MCF 10A (cell line): Measurements from ENCODE around the gene SNX3. TPM values are rescaled to one million over a fixed set of nuclear protein-coding genes. Genes with fewer than 3 reads are reported as not detected.

ENCODE experiments used
- BruUV-seq: library from RNA; stranded (reverse); fragments of 400-500 nt; replicated peaks from 2 replicates; lab custom pipeline; 2021; lab: Mats Ljungman, UMichigan
- CTCF ChIA-PET: fragments of 300-600 bp; sonication (Branson Sonifier 250); formaldehyde crosslinking; extraction: SDS; loops from one replicate; lab custom pipeline; 2021; ENCODE audit warnings: antibody characterized with exemption, inconsistent platforms; lab: Yijun Ruan, JAX
- POLR2A ChIA-PET: fragments of 300-600, 350-650 bp; sonication (Branson Sonifier 250); formaldehyde crosslinking; extraction: SDS; loops from one replicate; lab custom pipeline; 2020; ENCODE audit warnings: antibody characterized with exemption, inconsistent platforms; lab: Yijun Ruan, JAX
- DNase-seq: peaks from one replicate; pipeline ENCODE4 v3.0.0-alpha.2; 2018; ENCODE audit not compliant: unreplicated experiment
- H3K27ac Mint-ChIP-seq: one replicate; pipeline ENCODE4 v1.8.0; 2022; ENCODE audit warnings: mild to moderate bottlenecking, low read depth, mixed read lengths; ENCODE audit not compliant: unreplicated experiment
- H3K27me3 Mint-ChIP-seq: one replicate; pipeline ENCODE4 v1.8.0; 2022; ENCODE audit warnings: mixed read lengths; ENCODE audit not compliant: insufficient read depth, unreplicated experiment
- H3K36me3 Mint-ChIP-seq: one replicate; pipeline ENCODE4 v1.8.0; 2022; ENCODE audit warnings: mild to moderate bottlenecking, moderate library complexity, mixed read lengths; ENCODE audit not compliant: insufficient read depth, unreplicated experiment
- H3K4me1 Mint-ChIP-seq: one replicate; pipeline ENCODE4 v1.8.0; 2022; ENCODE audit warnings: mixed read lengths; ENCODE audit not compliant: insufficient read depth, unreplicated experiment
- H3K4me3 Mint-ChIP-seq: one replicate; pipeline ENCODE4 v1.8.0; 2022; ENCODE audit warnings: mild to moderate bottlenecking, moderate library complexity, mixed read lengths; ENCODE audit not compliant: unreplicated experiment
- H3K9me3 Mint-ChIP-seq: one replicate; pipeline ENCODE4 v1.8.0; 2022; ENCODE audit warnings: mixed read lengths; ENCODE audit not compliant: unreplicated experiment
- CTCF ChIP-seq: fragments of 200-600 bp; IDR thresholded peaks from one replicate; pipeline ENCODE4 v1.8.0; 2022; ENCODE audit warnings: antibody characterized with exemption, mild to moderate bottlenecking; ENCODE audit not compliant: unreplicated experiment
- intact Hi-C: fragments of 100-400 bp; cut with micrococcal nuclease; formaldehyde crosslinking; loops from 2 replicates; pipeline ENCODE4 v1.14.1; 2022
- total RNA-seq: library from RNA; stranded (reverse); gene quantifications from 2 replicates; pipeline ENCODE4 v1.2.3, GENCODE V29; 2022

The SNX3 gene
- total RNA-seq, 1 experiment from 2014 or later, result 114 TPM

DNA sequence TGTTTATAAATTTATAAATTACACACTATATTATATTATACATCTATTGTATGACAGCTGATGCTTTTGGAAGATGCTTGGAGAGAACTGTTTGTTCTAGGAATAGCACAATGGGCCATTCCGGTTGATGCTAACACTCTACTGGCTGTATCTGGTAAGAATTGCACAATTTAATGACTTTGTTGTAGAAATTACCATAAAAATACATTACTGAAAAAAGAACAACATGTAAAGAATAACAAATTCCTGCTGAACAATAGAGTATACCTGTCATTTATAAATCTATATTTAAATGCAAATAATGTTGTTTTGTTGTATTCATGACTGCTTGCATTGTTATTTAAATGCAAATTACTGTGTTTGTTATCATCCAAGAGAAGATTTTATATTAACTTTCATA, 80.6 kb downstream of the SNX3 start:
- Mint-ChIP-seq H3K4me3 (no peak overlapping the region), H3K36me3 (no peaks in the 10 kb centered on the region), H3K27ac (no peak overlapping the region), H3K9me3 (no peaks in the 10 kb centered on the region), H3K4me1 (no peaks in the 10 kb centered on the region), H3K27me3 (peaks cover 12% of the 10 kb centered on the region)
- no peak for DNase-seq
- no peak for TF ChIP-seq CTCF
- POLR2A ChIA-PET, result interaction anchor here (0.6 kb wide), 1 partner anchor 19 kb away, joined by 3 read pairs; no protein-coding TSS in a partner anchor
- no TSS peak for BruUV-seq
- intact Hi-C loops, result no loop called here
- CTCF ChIA-PET, result interaction anchor here (0.9 kb wide), 1 partner anchor 33 kb away, joined by 3 read pairs; no protein-coding TSS in a partner anchor

- peaks cover 10% of the 10 kb centered on the region for H3K27me3 Mint-ChIP-seq
Observed at GRCh38 chr6:108179741-108180140, 81.1 kb downstream of the SNX3 start.

GRCh38 chr6:108176281-108177089, 84.4 kb downstream of the SNX3 start:
- no peaks in the 10 kb centered on the region for H3K36me3 Mint-ChIP-seq
- TF ChIP-seq CTCF, result no peak
- intact Hi-C loops, result no loop called here
- no peaks in the 10 kb centered on the region for H3K4me1 Mint-ChIP-seq
- no peaks in the 10 kb centered on the region for H3K9me3 Mint-ChIP-seq
- CTCF ChIA-PET, result interaction anchor here (1.1 kb wide), 1 partner anchor 8 kb away, joined by 3 read pairs; no protein-coding TSS in a partner anchor
- BruUV-seq, result no TSS peak
- POLR2A ChIA-PET, result no interaction called here
- no peak overlapping the region for H3K27ac Mint-ChIP-seq
- no peaks in the 10 kb centered on the region for H3K27me3 Mint-ChIP-seq
- no peak overlapping the region for H3K4me3 Mint-ChIP-seq
- DNase-seq, result no peak

More at GRCh38 chr6:108179741-108180140, 81.1 kb downstream of the SNX3 start:
- TF ChIP-seq CTCF, result no peak
- DNase-seq, result no peak
- Mint-ChIP-seq H3K4me1 (no peaks in the 10 kb centered on the region), H3K27ac (no peak overlapping the region), H3K9me3 (no peaks in the 10 kb centered on the region), H3K4me3 (no peak overlapping the region), H3K36me3 (no peaks in the 10 kb centered on the region)
- ChIA-PET POLR2A (interaction anchor here (0.6 kb wide), 1 partner anchor 20 kb away, joined by 3 read pairs; no protein-coding TSS in a partner anchor), CTCF (interaction anchor here (0.9 kb wide), 1 partner anchor 33 kb away, joined by 3 read pairs; no protein-coding TSS in a partner anchor)
- intact Hi-C loops, result no loop called here
- BruUV-seq, result no TSS peak

- CTCF ChIA-PET, result interaction anchor here (1.1 kb wide), 1 partner anchor 9 kb away, joined by 3 read pairs; no protein-coding TSS in a partner anchor
- POLR2A ChIA-PET, result no interaction called here
- H3K4me1 Mint-ChIP-seq, result no peaks in the 10 kb centered on the region
- H3K27me3 Mint-ChIP-seq, result no peaks in the 10 kb centered on the region
- no peak overlapping the region for H3K4me3 Mint-ChIP-seq
- no TSS peak for BruUV-seq
- H3K36me3 Mint-ChIP-seq, result no peaks in the 10 kb centered on the region
- intact Hi-C loops, result no loop called here
- no peaks in the 10 kb centered on the region for H3K9me3 Mint-ChIP-seq
- no peak for DNase-seq
- no peak for TF ChIP-seq CTCF
- no peak overlapping the region for H3K27ac Mint-ChIP-seq
Observed at GRCh38 chr6:108175592-108176279, 85.1 kb downstream of the SNX3 start.
